ENCODE data around the gene DNAJA4. TPM values are rescaled to one million over a fixed set of nuclear protein-coding genes. Genes with fewer than 3 reads are reported as not detected.

The DNAJA4 gene
- total and polyA plus RNA-seq, 2 of the 13 experiments (the other 11 are each of a cell fraction or from before 2014, with no cell fraction given), result not detected

DNA sequence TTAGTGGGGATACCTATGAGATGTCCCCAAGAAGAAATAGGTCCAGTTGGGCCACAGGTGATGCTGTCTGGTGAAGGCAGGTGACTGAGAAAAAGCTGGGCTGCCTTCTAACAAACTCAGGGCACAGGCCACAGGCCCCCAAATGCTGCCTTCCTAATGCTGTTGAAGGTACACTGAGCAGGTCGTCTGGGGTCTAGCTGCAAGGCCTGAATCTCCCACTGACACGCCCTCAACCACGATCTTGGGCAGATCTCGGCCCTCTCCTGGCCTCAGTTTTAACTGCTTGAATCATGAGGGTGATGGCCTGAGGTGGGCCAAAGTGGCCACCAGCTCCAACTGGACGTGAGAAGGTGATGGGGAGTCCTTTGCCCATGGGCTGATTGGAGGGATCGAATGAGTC, 27.9 kb upstream of the DNAJA4 start (continued):
- TF ChIP-seq THRA (CRISPR knock-in tag; IDR thresholded peaks at IDR 0.05; ENCODE audit: borderline replicate concordance), result no peak

GRCh38 chr15:78237146-78237545, 27.2 kb upstream of the DNAJA4 start:
- Histone ChIP-seq H3K9ac (ENCODE audit: insufficient read depth, low read depth, low read length) (no peak overlapping the region), H4K20me1 (ENCODE audit: insufficient read depth, low read length) (no peaks in the 10 kb centered on the region), H3K36me3 (replicated peaks in 1 of 2; ENCODE audit: control insufficient read depth in 1 of 2, insufficient read depth in 2 of 2, low read length in 2 of 2) (no peaks in the 10 kb centered on the region), H3K27ac (ENCODE audit: extremely low read length, insufficient read depth, low read length) (no peak overlapping the region), H2AFZ (ENCODE audit: low read length) (no peak overlapping the region), H3K9me3 (ENCODE audit: low read length) (no peaks in the 10 kb centered on the region), H3K79me2 (ENCODE audit: insufficient read depth, low read length) (no peaks in the 10 kb centered on the region), H3K4me3 (replicated peaks in 1 of 3; ENCODE audit: insufficient read depth in 1 of 3, low read depth in 2 of 3, low read length in 3 of 3) (no peak overlapping the region), H3K4me2 (ENCODE audit: low read depth, low read length) (no peak overlapping the region), H3K4me1 (ENCODE audit: insufficient read depth, low read length) (peaks cover 4% of the 10 kb centered on the region), H3K27me3 (ENCODE audit: control insufficient read depth in 1 of 2, insufficient read depth in 2 of 2, low read length in 2 of 2) (peaks cover 3 to 30% of the 10 kb centered on the region in 2 experiments; a peak in 3 of 5 replicates)
- POLR2A ChIA-PET, result no interaction called here
- no peak for DNase-seq (ENCODE audit: low spot score)
- in situ Hi-C loops (cut with HindIII; ENCODE audit: extremely low pct_ligation_motif_present, low pct_unique_long_range_greater_than_20kb), result loop anchor here (25.0 kb wide), 1 partner anchor 275 kb away; no protein-coding TSS in a partner anchor
- intact Hi-C loops (cut with micrococcal nuclease; ENCODE audit: unreplicated experiment), result no loop called here
- FAIRE-seq, result no peak
- CTCF ChIA-PET (ENCODE audit: low intra/inter-chr PET ratio, low total read pairs), result no interaction called here
- TF ChIP-seq ZFP37 (CRISPR knock-in tag; IDR thresholded peaks at IDR 0.05; ENCODE audit: borderline replicate concordance), result no peak
- no peak for TF ChIP-seq IKZF4 (CRISPR knock-in tag; IDR thresholded peaks at IDR 0.05; ENCODE audit: borderline replicate concordance, low read depth, not compliant biosample characterization)
- TF ChIP-seq XBP1 (CRISPR knock-in tag; IDR thresholded peaks at IDR 0.05), result no peak
- no peak for TF ChIP-seq PRDM4 (CRISPR knock-in tag; IDR thresholded peaks at IDR 0.05; ENCODE audit: borderline replicate concordance)
- no TSS peak for BruUV-seq (replicated peaks)
- no peak for ATAC-seq
- 69% methylated on average over 6 of the region's 6 CpGs for whole genome bisulfite sequencing (ENCODE audit: low lambda C conversion rate)

All from HepG2 (cell line).